H9 (cell line): ENCODE data around the gene LRP8. TPM values are rescaled to one million over a fixed set of nuclear protein-coding genes. Genes with fewer than 3 reads are reported as not detected.
A peak's percentile ranks its signal among the peaks of the same experiment; 100 is the strongest.

Source experiments
- DNase-seq: peaks from one replicate; pipeline ENCODE4 v3.0.0-alpha.2; 2017
- H2AFZ ChIP-seq: one replicate; pipeline ENCODE4 v1.6.1; 2013; ENCODE audit warnings: mild to moderate bottlenecking, low read length, control low read depth, moderate library complexity
- H2AK5ac ChIP-seq: 2 replicates; pipeline ENCODE4 v1.6.1; 2013; ENCODE audit warnings: low read length, control low read depth, mixed read lengths; ENCODE audit not compliant: insufficient read length
- H2BK120ac ChIP-seq: one replicate; pipeline ENCODE4 v1.6.1; 2013; ENCODE audit warnings: low read depth, mild to moderate bottlenecking, low read length, control low read depth, inconsistent platforms; ENCODE audit not compliant: poor library complexity, severe bottlenecking
- H2BK12ac ChIP-seq: 2 replicates; pipeline ENCODE4 v1.6.1; 2013; ENCODE audit warnings: low read length, control low read depth, mixed read lengths, low read depth; ENCODE audit not compliant: insufficient read length
- H2BK15ac ChIP-seq: 2 replicates; pipeline ENCODE4 v1.6.1; 2013; ENCODE audit warnings: low read depth, low read length, control low read depth
- H2BK20ac ChIP-seq: one replicate; pipeline ENCODE4 v1.6.1; 2013; ENCODE audit warnings: low read depth, mild to moderate bottlenecking, low read length, control low read depth, inconsistent platforms; ENCODE audit not compliant: poor library complexity, severe bottlenecking
- H2BK5ac ChIP-seq: 2 replicates; pipeline ENCODE4 v1.6.1; 2013; ENCODE audit warnings: low read length, control low read depth, mixed read lengths; ENCODE audit not compliant: insufficient read length
- H3K14ac ChIP-seq: 2 replicates; pipeline ENCODE4 v1.6.1; 2013; ENCODE audit warnings: low read length, control low read depth; ENCODE audit not compliant: insufficient read depth
- H3K18ac ChIP-seq: 2 replicates; pipeline ENCODE4 v1.6.1; 2013; ENCODE audit warnings: low read depth, mild to moderate bottlenecking, mixed read lengths, low read length, control low read depth; ENCODE audit not compliant: insufficient read length
- H3K23ac ChIP-seq: 2 replicates; pipeline ENCODE4 v1.6.1; 2013; ENCODE audit warnings: low read length, control low read depth, mixed read lengths, low read depth; ENCODE audit not compliant: insufficient read length
- H3K23me2 ChIP-seq: 2 replicates; pipeline ENCODE4 v1.6.1; 2013; ENCODE audit warnings: low read depth, mild to moderate bottlenecking, mixed read lengths, low read length, control low read depth; ENCODE audit not compliant: insufficient read length, poor library complexity, severe bottlenecking
- H3K27ac ChIP-seq: 2 replicates; pipeline ENCODE4 v1.5.1; 2013; ENCODE audit warnings: low read length, control low read depth, mixed read lengths, low read depth; ENCODE audit not compliant: insufficient read length
- H3K27me3 ChIP-seq: 2 replicates; pipeline ENCODE4 v1.6.1; 2013; ENCODE audit warnings: low read length, control low read depth, inconsistent platforms; ENCODE audit not compliant: insufficient read depth
- H3K4ac ChIP-seq: 2 replicates; pipeline ENCODE4 v1.6.1; 2013; ENCODE audit warnings: low read depth, mild to moderate bottlenecking, control low read depth, inconsistent platforms, low read length, moderate library complexity
- H3K4me1 ChIP-seq: 2 replicates; pipeline ENCODE4 v1.6.1; 2013; ENCODE audit warnings: low read length, control low read depth, inconsistent platforms; ENCODE audit not compliant: insufficient read depth
- H3K4me2 ChIP-seq: 2 replicates; pipeline ENCODE4 v1.6.1; 2013; ENCODE audit warnings: low read length, control low read depth, mixed read lengths; ENCODE audit not compliant: insufficient read length, insufficient read depth
- H3K56ac ChIP-seq: 2 replicates; pipeline ENCODE4 v1.6.1; 2013; ENCODE audit warnings: low read depth, mild to moderate bottlenecking, mixed read lengths, low read length, control low read depth; ENCODE audit not compliant: insufficient read length
- H3K79me1 ChIP-seq: 2 replicates; pipeline ENCODE4 v1.6.1; 2013; ENCODE audit warnings: low read depth, mild to moderate bottlenecking, moderate library complexity, low read length, control low read depth, inconsistent platforms; ENCODE audit not compliant: insufficient read depth, poor library complexity, severe bottlenecking
- H3K79me2 ChIP-seq: 2 replicates; pipeline ENCODE4 v1.6.1; 2013; ENCODE audit warnings: low read length, control low read depth, inconsistent platforms; ENCODE audit not compliant: insufficient read depth
- H3K9ac ChIP-seq: 2 replicates; pipeline ENCODE4 v1.6.1; 2013; ENCODE audit warnings: low read length, control low read depth, mixed read lengths; ENCODE audit not compliant: insufficient read length; ENCODE audit errors: extremely low read depth
- H3K9me3 ChIP-seq: one replicate; pipeline ENCODE4 v1.6.1; 2013; ENCODE audit warnings: low read depth, low read length, inconsistent platforms; ENCODE audit not compliant: control insufficient read depth
- H3T11ph ChIP-seq: one replicate; pipeline ENCODE4 v1.6.1; 2013; ENCODE audit warnings: mild to moderate bottlenecking, low read length, control low read depth, inconsistent platforms
- H4K20me1 ChIP-seq: one replicate; pipeline ENCODE4 v1.6.1; 2013; ENCODE audit not compliant: control insufficient read depth, insufficient read length, insufficient read depth
- H4K5ac ChIP-seq: 2 replicates; pipeline ENCODE4 v1.6.1; 2013; ENCODE audit warnings: low read depth, mild to moderate bottlenecking, mixed read lengths, low read length, control low read depth; ENCODE audit not compliant: insufficient read length
- H4K8ac ChIP-seq: replicated peaks from 2 replicates; pipeline ENCODE4 v1.6.1; 2013; ENCODE audit warnings: low read length, control low read depth, mixed read lengths, low read depth; ENCODE audit not compliant: insufficient read length
- H4K91ac ChIP-seq: 2 replicates; pipeline ENCODE4 v1.6.1; 2013; ENCODE audit warnings: low read depth, mild to moderate bottlenecking, moderate library complexity, mixed read lengths, low read length, control low read depth; ENCODE audit not compliant: insufficient read length
- H3K27ac Mint-ChIP-seq, 3 experiments: 2 replicates in 2 of 3; 3 replicates in 1 of 3; pipeline ENCODE4 v1.8.0; 2020 to 2021; ENCODE audit warnings: mixed read lengths in 3 of 3, mild to moderate bottlenecking in 1 of 3, moderate library complexity in 1 of 3
- H3K27me3 Mint-ChIP-seq: 2 replicates; pipeline ENCODE4 v1.8.0; 2021; ENCODE audit warnings: low read depth, mild to moderate bottlenecking, moderate library complexity, mixed read lengths
- H3K36me3 Mint-ChIP-seq, 3 experiments: 2 replicates in 2 of 3; 3 replicates in 1 of 3; pipeline ENCODE4 v1.8.0; 2020 to 2021; ENCODE audit warnings: low read depth in 3 of 3, mixed read lengths in 3 of 3; ENCODE audit not compliant: insufficient read depth in 1 of 3
- H3K4me1 Mint-ChIP-seq, 2 experiments: 2 replicates each; pipeline ENCODE4 v1.8.0; 2020; ENCODE audit warnings: mixed read lengths in 2 of 2
- H3K4me3 Mint-ChIP-seq, 2 experiments: 2 replicates in 1 of 2; 3 replicates in 1 of 2; pipeline ENCODE4 v1.8.0; 2020 to 2021; ENCODE audit warnings: mild to moderate bottlenecking in 2 of 2, mixed read lengths in 2 of 2, moderate library complexity in 1 of 2
- H3K9me3 Mint-ChIP-seq, 2 experiments: 2 replicates in 1 of 2; 3 replicates in 1 of 2; pipeline ENCODE4 v1.8.0; 2020; ENCODE audit warnings: mild to moderate bottlenecking in 2 of 2, mixed read lengths in 2 of 2, moderate library complexity in 1 of 2
- CTCF ChIP-seq: fragments of 200-600 bp; sonication (generic); conservative IDR thresholded peaks from 3 replicates; pipeline ENCODE4 v1.8.0; 2021; ENCODE audit warnings: antibody characterized with exemption, mild to moderate bottlenecking
- WGBS: extraction: QIAGEN DNeasy Blood & Tissue Kit; methylation state at CpG from one replicate; pipeline ENCODE4 v1.1.7; 2013; ENCODE audit warnings: missing lambda C conversion rate, low lambda C conversion rate, mixed read lengths; ENCODE audit not compliant: insufficient read length; ENCODE audit errors: extremely low coverage; 5-methylcytosine and 5-hydroxymethylcytosine counted together
- total RNA-seq: library from RNA; stranded (reverse); gene quantifications from 2 replicates; pipeline ENCODE4 v1.2.1, GENCODE V29; 2021

Gene LRP8
- total RNA-seq, 1 experiment from 2014 or later: 78.6 TPM

DNA sequence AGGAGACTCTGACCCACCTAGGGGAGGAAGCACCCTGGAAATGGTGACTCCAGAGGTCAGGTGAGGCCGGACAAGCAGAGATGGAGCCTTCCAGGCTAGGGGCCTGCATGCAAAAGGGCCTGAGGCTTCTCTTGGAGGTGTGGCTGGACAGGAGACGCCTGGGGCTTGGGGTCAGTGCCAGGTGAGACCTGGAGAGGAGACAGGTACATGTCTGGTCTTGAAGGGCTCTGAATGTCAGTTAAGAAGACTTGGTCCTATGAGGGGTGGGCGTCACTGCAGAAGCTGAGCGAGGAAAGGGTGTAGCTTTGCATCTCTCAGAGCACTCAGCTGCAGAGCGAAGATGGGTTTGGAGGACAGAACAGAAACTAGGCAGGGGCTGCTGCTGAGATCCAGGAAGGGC, 14.3 kb downstream of the LRP8 start:
- peaks cover 21 to 76% (median 52%) of the 10 kb centered on the region in 3 experiments; a peak in 6 of 7 replicates for H3K36me3 Mint-ChIP-seq
- no peak for DNase-seq
- Histone ChIP-seq H3K79me2 (peaks cover 4% of the 10 kb centered on the region; the same call in 1 of the 2 replicates), H3K9ac (no peak overlapping the region), H2BK120ac (no peak overlapping the region), H3K27ac (no peak overlapping the region), H4K20me1 (no peaks in the 10 kb centered on the region), H4K8ac (no peak overlapping the region), H3K23ac (no peak overlapping the region), H3K27me3 (no peaks in the 10 kb centered on the region), H2BK20ac (no peak overlapping the region), H2BK5ac (no peak overlapping the region), H3K4me2 (no peak overlapping the region), H2BK12ac (no peak overlapping the region), H3T11ph (no peak overlapping the region), H2AFZ (no peak overlapping the region), H3K14ac (no peak overlapping the region), H3K79me1 (no peaks in the 10 kb centered on the region), H3K9me3 (no peaks in the 10 kb centered on the region), H4K5ac (no peak overlapping the region), H3K4ac (no peak overlapping the region), H2AK5ac (no peak overlapping the region), H3K4me1 (no peaks in the 10 kb centered on the region), H3K23me2 (no peaks in the 10 kb centered on the region), H2BK15ac (no peak overlapping the region), H4K91ac (no peak overlapping the region), H3K18ac (no peak overlapping the region), H3K56ac (no peak overlapping the region)
- no peak for TF ChIP-seq CTCF
- no peak overlapping the region for H3K4me3 Mint-ChIP-seq
- no peaks in the 10 kb centered on the region for H3K27me3 Mint-ChIP-seq
- H3K4me1 Mint-ChIP-seq: peaks cover 11 to 31% of the 10 kb centered on the region in 2 experiments
- H3K9me3 Mint-ChIP-seq: no peaks in the 10 kb centered on the region
- peak overlapping the region in 2 of 3 experiments; percentile 47 to 65; a peak in 3 of 7 replicates for H3K27ac Mint-ChIP-seq
- WGBS: no CpG with 5 or more reads among the region's 5 CpGs
